ENCODE data around the gene VEGFC.

- TF ChIP-seq CTCF (IDR thresholded peaks at IDR 0.05): no peak
- no peak for TF ChIP-seq POLR2A (IDR thresholded peaks at IDR 0.05)
- TF ChIP-seq EP300 (IDR thresholded peaks at IDR 0.05): no peak
- TF ChIP-seq POLR2AphosphoS5 (IDR thresholded peaks at IDR 0.05): no peak
These were observed 147.3 kb downstream of the VEGFC start for GRCh38 chr4:176645246-176645960.
